Measurements from ENCODE around the gene HOXB2. TPM values are rescaled to one million over a fixed set of nuclear protein-coding genes. Genes with fewer than 3 reads are reported as not detected.

The HOXB2 gene
- total RNA-seq, 1 experiment from 2014 or later, result 3.0 TPM

DNA sequence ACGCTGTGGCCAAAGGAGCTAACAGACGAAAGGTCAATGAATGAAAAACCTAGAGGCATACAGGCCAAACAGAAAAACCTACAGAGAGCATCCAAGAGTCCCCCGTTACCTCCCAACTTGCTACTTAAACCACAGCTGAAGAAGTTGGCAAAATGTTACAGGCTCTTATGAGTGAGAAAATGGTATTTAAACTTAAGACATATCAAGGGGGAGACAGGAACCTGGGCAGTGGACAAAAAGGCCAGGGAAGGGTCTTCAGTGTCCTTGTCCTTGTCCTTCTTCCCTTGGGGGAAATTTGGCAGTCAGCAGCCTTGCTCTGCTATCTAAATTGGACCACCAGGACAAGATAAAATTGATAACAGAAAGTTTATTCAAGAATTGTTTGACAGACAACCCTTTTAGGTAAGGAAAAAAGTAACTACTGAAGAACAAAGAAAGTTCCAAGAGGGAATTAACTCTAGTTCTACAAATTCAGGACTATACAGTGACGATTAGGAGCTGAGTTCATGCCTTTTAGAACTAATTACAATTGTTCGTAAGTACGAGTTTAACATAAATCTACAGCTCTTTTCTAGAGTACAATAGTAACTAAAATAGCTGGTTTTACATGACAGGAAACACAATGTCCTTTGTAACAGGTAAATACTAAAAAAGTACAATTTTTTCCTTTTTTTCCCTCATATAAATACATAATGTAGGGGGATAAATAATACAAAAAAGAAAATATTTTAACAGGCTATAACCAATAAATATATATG lies 3.8 kb upstream of the HOXB2 start:
- intact Hi-C loops (cut with micrococcal nuclease), result no loop called here
- ChIA-PET POLR2A (no interaction called here), CTCF (interaction anchor here (0.6 kb wide), 1 partner anchor 9 kb away, joined by 3 read pairs; no protein-coding TSS in a partner anchor)
- Mint-ChIP-seq H3K36me3 (ENCODE audit: insufficient read depth, unreplicated experiment) (no peaks in the 10 kb centered on the region), H3K9me3 (ENCODE audit: unreplicated experiment) (no peaks in the 10 kb centered on the region), H3K4me1 (ENCODE audit: insufficient read depth, unreplicated experiment) (no peaks in the 10 kb centered on the region), H3K27me3 (ENCODE audit: insufficient read depth, unreplicated experiment) (no peaks in the 10 kb centered on the region), H3K27ac (ENCODE audit: low read depth, unreplicated experiment) (no peak overlapping the region), H3K4me3 (ENCODE audit: unreplicated experiment) (no peak overlapping the region)
- TF ChIP-seq, protein P1, sequence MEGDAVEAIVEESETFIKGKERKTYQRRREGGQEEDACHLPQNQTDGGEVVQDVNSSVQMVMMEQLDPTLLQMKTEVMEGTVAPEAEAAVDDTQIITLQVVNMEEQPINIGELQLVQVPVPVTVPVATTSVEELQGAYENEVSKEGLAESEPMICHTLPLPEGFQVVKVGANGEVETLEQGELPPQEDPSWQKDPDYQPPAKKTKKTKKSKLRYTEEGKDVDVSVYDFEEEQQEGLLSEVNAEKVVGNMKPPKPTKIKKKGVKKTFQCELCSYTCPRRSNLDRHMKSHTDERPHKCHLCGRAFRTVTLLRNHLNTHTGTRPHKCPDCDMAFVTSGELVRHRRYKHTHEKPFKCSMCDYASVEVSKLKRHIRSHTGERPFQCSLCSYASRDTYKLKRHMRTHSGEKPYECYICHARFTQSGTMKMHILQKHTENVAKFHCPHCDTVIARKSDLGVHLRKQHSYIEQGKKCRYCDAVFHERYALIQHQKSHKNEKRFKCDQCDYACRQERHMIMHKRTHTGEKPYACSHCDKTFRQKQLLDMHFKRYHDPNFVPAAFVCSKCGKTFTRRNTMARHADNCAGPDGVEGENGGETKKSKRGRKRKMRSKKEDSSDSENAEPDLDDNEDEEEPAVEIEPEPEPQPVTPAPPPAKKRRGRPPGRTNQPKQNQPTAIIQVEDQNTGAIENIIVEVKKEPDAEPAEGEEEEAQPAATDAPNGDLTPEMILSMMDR (IDR thresholded peaks at IDR 0.05; ENCODE audit: unreplicated experiment), result no peak
- DNase-seq (ENCODE audit: unreplicated experiment), result no peak
- BruUV-seq (replicated peaks), result no TSS peak

DNA sequence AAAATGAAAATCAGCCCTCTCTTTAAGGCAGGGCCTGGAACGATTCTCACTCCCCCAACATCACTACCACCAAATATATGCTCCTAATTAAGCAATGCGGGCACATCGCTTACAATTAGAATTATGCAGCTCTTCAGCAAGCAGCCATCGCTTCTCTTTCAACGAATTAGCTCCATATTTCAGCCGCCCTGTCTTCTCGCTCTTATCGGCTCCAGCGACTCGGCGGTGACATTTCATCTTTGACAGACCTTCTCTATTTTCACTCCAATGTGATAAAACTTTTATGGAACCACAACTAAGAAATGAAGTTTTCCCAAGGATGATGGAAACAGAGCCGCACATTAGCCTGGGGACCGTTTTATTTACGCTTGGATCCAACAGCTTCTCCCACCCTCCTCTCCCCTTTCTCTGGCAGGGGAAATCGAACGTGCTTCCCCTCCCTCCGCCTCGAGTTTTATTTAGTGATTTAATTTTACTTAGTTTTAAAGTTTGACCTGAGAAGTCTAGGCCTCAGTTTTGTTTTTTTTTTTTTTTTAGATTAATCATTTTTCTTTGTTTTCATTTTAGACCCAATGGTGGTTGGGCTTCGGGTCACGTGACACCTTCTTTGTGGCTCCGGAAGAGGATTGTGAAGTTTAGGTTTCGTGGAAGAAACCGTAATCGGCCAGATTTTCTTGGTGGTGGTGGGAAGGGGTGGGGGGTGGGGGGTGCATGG lies 3.1 kb upstream of the HOXB2 start:
- Mint-ChIP-seq H3K27ac (ENCODE audit: low read depth, unreplicated experiment) (no peak overlapping the region), H3K9me3 (ENCODE audit: unreplicated experiment) (no peaks in the 10 kb centered on the region), H3K4me3 (ENCODE audit: unreplicated experiment) (no peak overlapping the region), H3K4me1 (ENCODE audit: insufficient read depth, unreplicated experiment) (no peaks in the 10 kb centered on the region), H3K36me3 (ENCODE audit: insufficient read depth, unreplicated experiment) (no peaks in the 10 kb centered on the region), H3K27me3 (ENCODE audit: insufficient read depth, unreplicated experiment) (no peaks in the 10 kb centered on the region)
- intact Hi-C loops (cut with micrococcal nuclease), result no loop called here
- TF ChIP-seq, protein P1 (IDR thresholded peaks at IDR 0.05; ENCODE audit: unreplicated experiment), result no peak
- CTCF ChIA-PET, result interaction anchor here (0.6 to 0.9 kb wide), 3 partner anchors 8 to 209 kb away, joined by 3 to 4 read pairs (median 3); no protein-coding TSS in a partner anchor
- POLR2A ChIA-PET, result interaction anchor here (0.6 kb wide), 1 partner anchor 10 kb away, joined by 3 read pairs; no protein-coding TSS in a partner anchor
- BruUV-seq (replicated peaks), result no TSS peak
- DNase-seq (ENCODE audit: unreplicated experiment), result no peak

DNA sequence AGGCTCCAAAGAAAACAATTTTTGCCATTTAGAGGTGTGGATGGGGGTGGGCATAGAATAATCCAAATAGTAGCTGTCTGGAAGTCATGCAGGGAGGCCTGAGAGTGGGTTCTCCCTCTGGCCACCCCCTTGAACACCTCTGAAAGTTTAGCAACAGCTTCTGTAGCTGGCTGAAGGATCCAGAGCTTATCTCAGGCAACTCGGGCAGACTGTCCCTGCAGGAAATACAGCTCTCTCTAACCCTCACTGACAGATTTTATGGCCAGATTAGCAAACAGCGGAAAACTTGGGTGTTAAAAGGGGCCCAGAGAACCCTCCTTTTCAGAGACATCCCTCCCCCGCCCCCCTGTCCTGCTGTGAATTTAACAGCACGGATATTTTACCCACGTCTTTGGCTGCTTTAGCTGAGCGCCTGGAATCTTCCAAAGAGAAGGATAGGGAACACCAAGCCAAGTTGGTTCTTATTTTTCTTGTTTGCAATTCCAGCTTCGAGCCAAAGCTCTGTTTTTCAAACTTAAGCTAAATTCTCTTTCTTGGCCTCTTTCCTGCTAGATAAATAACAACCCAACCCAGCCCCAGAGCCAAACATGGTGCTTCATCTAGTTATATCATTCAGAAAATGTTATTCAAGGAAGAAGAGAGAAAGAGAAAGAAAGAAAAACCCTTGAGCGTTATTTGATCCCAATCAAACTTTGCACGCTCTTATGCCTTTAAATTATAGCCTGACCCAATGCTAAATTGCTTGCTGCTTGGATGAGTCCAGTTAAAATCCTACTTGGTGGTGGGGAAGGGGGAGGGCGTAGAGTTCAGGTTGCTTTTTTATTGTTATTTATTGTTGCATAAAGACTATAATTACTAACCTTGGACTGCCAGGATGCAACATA lies 2.3 kb upstream of the HOXB2 start:
- no TSS peak for BruUV-seq (replicated peaks)
- Mint-ChIP-seq H3K36me3 (ENCODE audit: insufficient read depth, unreplicated experiment) (no peaks in the 10 kb centered on the region), H3K4me3 (ENCODE audit: unreplicated experiment) (no peak overlapping the region), H3K9me3 (ENCODE audit: unreplicated experiment) (no peaks in the 10 kb centered on the region), H3K27me3 (ENCODE audit: insufficient read depth, unreplicated experiment) (no peaks in the 10 kb centered on the region), H3K27ac (ENCODE audit: low read depth, unreplicated experiment) (no peak overlapping the region), H3K4me1 (ENCODE audit: insufficient read depth, unreplicated experiment) (no peaks in the 10 kb centered on the region)
- POLR2A ChIA-PET, result interaction anchor here (0.6 kb wide), 2 partner anchors 11 to 30 kb away, joined by 3 read pairs; no protein-coding TSS in a partner anchor
- intact Hi-C loops (cut with micrococcal nuclease), result no loop called here
- TF ChIP-seq, protein P1 (IDR thresholded peaks at IDR 0.05; ENCODE audit: unreplicated experiment), result no peak
- no peak for DNase-seq (ENCODE audit: unreplicated experiment)
- CTCF ChIA-PET, result interaction anchor here (0.5 to 0.9 kb wide), 5 partner anchors 13 to 1044 kb away, joined by 3 to 4 read pairs (median 3); no protein-coding TSS in a partner anchor

Data from MCF 10A (cell line).